Osteoblast (primary cell): ENCODE measurements around the gene DVL3. TPM values are rescaled to one million over a fixed set of nuclear protein-coding genes. Genes with fewer than 3 reads are reported as not detected.
A peak's percentile ranks its signal among the peaks of the same experiment; 100 is the strongest.

Experiments used
- DNase-seq: peaks from one replicate; pipeline ENCODE4 v3.0.0; 2011; ENCODE audit warnings: low spot score, mixed read lengths; ENCODE audit not compliant: insufficient read length; ENCODE audit errors: missing footprints
- H2AFZ ChIP-seq: 2 replicates; pipeline ENCODE4 v1.6.0; 2011; ENCODE audit warnings: mild to moderate bottlenecking, low read length
- H3K27ac ChIP-seq: 2 replicates; pipeline ENCODE4 v1.5.1; 2011; ENCODE audit warnings: mild to moderate bottlenecking, low read depth, low read length, moderate library complexity
- H3K27me3 ChIP-seq: 2 replicates; pipeline ENCODE4 v1.6.0; 2012; ENCODE audit warnings: mild to moderate bottlenecking, control low read depth, inconsistent platforms, low read length, moderate library complexity; ENCODE audit not compliant: insufficient read depth
- H3K36me3 ChIP-seq: 2 replicates; pipeline ENCODE4 v1.5.1; 2011; ENCODE audit warnings: mild to moderate bottlenecking, low read length, control low read depth, moderate library complexity; ENCODE audit not compliant: insufficient read depth
- H3K4me1 ChIP-seq: 2 replicates; pipeline ENCODE4 v1.5.1; 2011; ENCODE audit warnings: mild to moderate bottlenecking, low read length, control low read depth, moderate library complexity; ENCODE audit not compliant: insufficient read depth
- H3K4me2 ChIP-seq: 2 replicates; pipeline ENCODE4 v1.6.0; 2011; ENCODE audit warnings: mild to moderate bottlenecking, low read length; ENCODE audit not compliant: insufficient read depth
- H3K4me3 ChIP-seq: fragments of 200-600 bp; sonication (generic); 3 replicates; pipeline ENCODE4 v1.5.1; 2012; ENCODE audit warnings: mild to moderate bottlenecking, low read length, inconsistent platforms; ENCODE audit not compliant: insufficient read depth
- H3K79me2 ChIP-seq: 2 replicates; pipeline ENCODE4 v1.6.0; 2012; ENCODE audit warnings: mild to moderate bottlenecking, low read length, control low read depth, inconsistent platforms; ENCODE audit not compliant: insufficient read depth
- H3K9me3 ChIP-seq: 2 replicates; pipeline ENCODE4 v1.5.1; 2011; ENCODE audit warnings: low read depth, low read length, control low read depth
- H4K20me1 ChIP-seq: 2 replicates; pipeline ENCODE4 v1.6.0; 2012; ENCODE audit warnings: mild to moderate bottlenecking, low read length, control low read depth; ENCODE audit not compliant: insufficient read depth
- CTCF ChIP-seq: IDR thresholded peaks from 2 replicates; pipeline ENCODE4 v1.5.1; 2011; ENCODE audit warnings: mild to moderate bottlenecking, low read depth, low read length, moderate library complexity; ENCODE audit errors: extremely low read depth
- total RNA-seq: library from RNA; depleted of rRNA; stranded (reverse); fragments of >200 nt; gene quantifications from 2 replicates; pipeline ENCODE4 v1.2.3, GENCODE V29; 2012

Gene DVL3
- total RNA-seq, 1 donor = 60.4 TPM

- H3K79me2 ChIP-seq = peaks cover 64% of the 10 kb centered on the region
- DNase-seq = no peak
- H3K4me1 ChIP-seq = peaks cover 69% of the 10 kb centered on the region
- H3K9me3 ChIP-seq = no peaks in the 10 kb centered on the region
- H3K36me3 ChIP-seq = peaks cover 46% of the 10 kb centered on the region
- peak overlapping the region; percentile 80 for H3K27ac ChIP-seq
- no peak overlapping the region for H2AFZ ChIP-seq
- TF ChIP-seq CTCF = no peak
- no peaks in the 10 kb centered on the region for H3K27me3 ChIP-seq
- peaks cover 53% of the 10 kb centered on the region for H4K20me1 ChIP-seq
- H3K4me3 ChIP-seq = no peak overlapping the region
- no peak overlapping the region for H3K4me2 ChIP-seq
Observed at GRCh38 chr3:184174284-184174645, 19.1 kb downstream of the DVL3 start.

DNA sequence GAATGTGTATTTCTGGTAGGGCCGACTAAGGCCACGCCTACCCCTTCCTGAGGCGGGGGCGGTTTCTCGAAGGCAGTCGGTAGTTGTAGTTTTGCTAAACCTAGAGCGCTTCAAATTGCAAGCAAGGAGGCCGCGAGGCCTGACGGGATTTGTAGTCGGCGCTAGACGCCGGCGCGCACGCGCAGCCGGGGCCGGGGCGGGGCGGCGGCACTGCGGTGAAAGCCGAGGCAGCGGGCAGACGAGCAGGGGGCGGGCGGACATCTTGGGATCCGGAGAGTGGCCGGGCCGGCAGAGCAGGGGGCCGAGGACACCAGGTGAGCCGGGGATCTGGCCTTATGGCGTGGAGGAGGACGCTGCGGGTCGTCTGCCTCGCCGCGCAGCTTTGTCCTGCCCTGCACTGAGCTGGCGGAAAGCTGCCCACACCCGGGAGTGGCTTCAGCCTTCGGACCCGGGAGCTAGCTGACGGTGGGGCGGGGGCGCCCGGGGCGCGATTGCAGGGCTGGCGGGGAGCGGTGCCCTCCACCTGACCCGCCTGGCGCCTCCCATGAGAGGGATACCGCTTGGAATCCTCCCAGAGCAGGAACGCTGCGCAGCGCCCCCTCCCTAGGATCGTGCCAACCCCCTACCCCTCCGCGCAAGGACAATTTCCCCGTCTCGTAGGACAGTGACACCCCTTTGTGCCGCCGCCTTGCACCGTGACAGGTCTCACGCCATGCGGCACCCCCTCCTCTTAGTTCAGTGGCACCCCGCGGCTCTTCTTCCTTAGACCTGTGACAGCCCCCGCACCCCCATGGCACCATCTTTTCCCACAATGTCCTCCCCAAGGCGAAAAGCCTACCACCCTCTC is 19.7 kb downstream of the DVL3 start, which contains the start of gene AP2M1:
Gene AP2M1 (plus strand): TSS at position 210 of the 847 bp plus-strand sequence. CDS start 2,139 bp downstream, outside the sequence.
- Histone ChIP-seq H3K79me2 (peaks cover 64% of the 10 kb centered on the region), H3K4me2 (peak within 1 kb of the TSS; percentile 98), H3K4me1 (peaks cover 68% of the 10 kb centered on the region), H3K4me3 (peak within 1 kb of the TSS; percentile 93), H3K9me3 (no peaks in the 10 kb centered on the region), H4K20me1 (peaks cover 59% of the 10 kb centered on the region), H2AFZ (peak within 1 kb of the TSS; percentile 72), H3K27ac (peak within 1 kb of the TSS; percentile 85), H3K27me3 (no peaks in the 10 kb centered on the region), H3K36me3 (peaks cover 49% of the 10 kb centered on the region)
- TF ChIP-seq CTCF = no peak
- peak; percentile 99 for DNase-seq

- no peaks in the 10 kb centered on the region for H3K9me3 ChIP-seq
- no peak for TF ChIP-seq CTCF
- H3K27ac ChIP-seq = peak overlapping the region; percentile 85
- H2AFZ ChIP-seq = no peak overlapping the region
- peak overlapping the region; percentile 98 for H3K4me2 ChIP-seq
- no peaks in the 10 kb centered on the region for H3K27me3 ChIP-seq
- peaks cover 74% of the 10 kb centered on the region for H3K4me1 ChIP-seq
- H4K20me1 ChIP-seq = peaks cover 65% of the 10 kb centered on the region
- peaks cover 69% of the 10 kb centered on the region for H3K79me2 ChIP-seq
- H3K4me3 ChIP-seq = peak overlapping the region; percentile 93
- peak; percentile 79 for DNase-seq
- H3K36me3 ChIP-seq = peaks cover 52% of the 10 kb centered on the region
Observed at GRCh38 chr3:184175506-184175905, 20.3 kb downstream of the DVL3 start.

- H3K4me3 ChIP-seq = peak overlapping the region; percentile 93
- H3K27ac ChIP-seq = peak overlapping the region; percentile 85
- H3K4me1 ChIP-seq = peaks cover 71% of the 10 kb centered on the region
- H2AFZ ChIP-seq = no peak overlapping the region
- no peaks in the 10 kb centered on the region for H3K9me3 ChIP-seq
- no peaks in the 10 kb centered on the region for H3K27me3 ChIP-seq
- H3K79me2 ChIP-seq = peaks cover 70% of the 10 kb centered on the region
- peak; percentile 80 for DNase-seq
- peaks cover 52% of the 10 kb centered on the region for H3K36me3 ChIP-seq
- peak overlapping the region; percentile 98 for H3K4me2 ChIP-seq
- no peak for TF ChIP-seq CTCF
- peaks cover 70% of the 10 kb centered on the region for H4K20me1 ChIP-seq
Observed at GRCh38 chr3:184175981-184176376, 20.8 kb downstream of the DVL3 start.
